GM19324 (cell line): ENCODE results near the gene LILRA1.
"Not testable (repeated sequence)": the region's sequence is repeated elsewhere in the genome, so short reads cannot be mapped to it uniquely, and the experiment has no call there.

Source experiments
- ATAC-seq: cut with Tn5 transposase; IDR thresholded peaks from one replicate; pipeline ENCODE4 v1.9.1; 2021; ENCODE audit warnings: mild to moderate bottlenecking, moderate library complexity; ENCODE audit not compliant: unreplicated experiment, low FRiP score

LILRA1 gene

GRCh38 chr19:54593445-54593844 is at the start of gene LILRA1:
Gene LILRA1 (plus strand): TSS chr19:54593632. CDS start chr19:54594245, 613 bp downstream.
- ATAC-seq = not testable (repeated sequence)

GRCh38 chr19:54548806-54549205 is 44.6 kb upstream of the LILRA1 start:
- no peak for ATAC-seq

- no peak for ATAC-seq
Measured at GRCh38 chr19:54549224-54549623, 44.2 kb upstream of the LILRA1 start.

- no peak for ATAC-seq
Measured at GRCh38 chr19:54551293-54551692, 42.1 kb upstream of the LILRA1 start.

GRCh38 chr19:54551950-54552912 is 41.2 kb upstream of the LILRA1 start:
- ATAC-seq = no peak

GRCh38 chr19:54552913-54553310 is 40.5 kb upstream of the LILRA1 start:
- no peak for ATAC-seq

- no peak for ATAC-seq
Measured at GRCh38 chr19:54554006-54554405, 39.4 kb upstream of the LILRA1 start.

GRCh38 chr19:54554896-54555295 is 38.5 kb upstream of the LILRA1 start:
- ATAC-seq = no peak

- ATAC-seq = no peak
Measured at GRCh38 chr19:54556194-54556593, 37.2 kb upstream of the LILRA1 start.

- no peak for ATAC-seq
Measured at GRCh38 chr19:54558339-54558738, 35.1 kb upstream of the LILRA1 start.

GRCh38 chr19:54560881-54561385 is 32.5 kb upstream of the LILRA1 start:
- ATAC-seq = no peak

- no peak for ATAC-seq
Measured at GRCh38 chr19:54561840-54562239, 31.6 kb upstream of the LILRA1 start.

- not testable (repeated sequence) for ATAC-seq
Measured at GRCh38 chr19:54563206-54563605, 30.2 kb upstream of the LILRA1 start.

GRCh38 chr19:54570316-54570715 is 23.1 kb upstream of the LILRA1 start:
- ATAC-seq = no peak

- not testable (repeated sequence) for ATAC-seq
Measured at GRCh38 chr19:54571715-54572615, 21.5 kb upstream of the LILRA1 start.

GRCh38 chr19:54572696-54573311 is 20.6 kb upstream of the LILRA1 start:
- ATAC-seq = no peak

- no peak for ATAC-seq
Measured at GRCh38 chr19:54573330-54573872, 20.0 kb upstream of the LILRA1 start, which contains the start of gene LILRA2. Gene LILRA2 (plus strand): TSS chr19:54573790. CDS start chr19:54573879, 89 bp downstream.

- ATAC-seq = no peak
Measured at GRCh38 chr19:54574051-54574450, 19.4 kb upstream of the LILRA1 start.

GRCh38 chr19:54574527-54575056 is 18.8 kb upstream of the LILRA1 start:
- no peak for ATAC-seq

- not testable (repeated sequence) for ATAC-seq
Measured at GRCh38 chr19:54575205-54575604, 18.2 kb upstream of the LILRA1 start.
